ENCODE measurements around the gene ERC2.

GRCh38 chr3:55796533-55796932, 671.7 kb downstream of the ERC2 start:
- no peak for TF ChIP-seq POLR2A (IDR thresholded peaks at IDR 0.05)
- no peak for TF ChIP-seq CTCF (IDR thresholded peaks at IDR 0.05)
- no peak for TF ChIP-seq POLR2AphosphoS5 (IDR thresholded peaks at IDR 0.05)

Data from breast epithelium (tissue), 3 donors.